ENCODE results near the gene HDLBP.

The HDLBP gene

GRCh38 chr2:241193271-241193670, 122.2 kb downstream of the HDLBP start:
- H3K4me3 ChIP-seq (ENCODE audit: low read depth, low read length): no peak overlapping the region
- no peak for TF ChIP-seq CTCF (IDR thresholded peaks at IDR 0.05; ENCODE audit: borderline replicate concordance, insufficient read depth, low read depth, low read length)

- H3K4me3 ChIP-seq (ENCODE audit: low read depth, low read length): no peak overlapping the region
- no peak for TF ChIP-seq CTCF (IDR thresholded peaks at IDR 0.05; ENCODE audit: borderline replicate concordance, insufficient read depth, low read depth, low read length)
Measured at GRCh38 chr2:241191081-241191480, 124.4 kb downstream of the HDLBP start.

- H3K4me3 ChIP-seq (ENCODE audit: low read depth, low read length): no peak overlapping the region
- 0 out of 2 replicates have a peak, but pooled peaks have one; percentile 12 for TF ChIP-seq CTCF (IDR thresholded peaks at IDR 0.05; ENCODE audit: borderline replicate concordance, insufficient read depth, low read depth, low read length)
Measured at GRCh38 chr2:241190291-241190981, 125.0 kb downstream of the HDLBP start.

GRCh38 chr2:241189856-241190201, 125.6 kb downstream of the HDLBP start:
- TF ChIP-seq CTCF (IDR thresholded peaks at IDR 0.05; ENCODE audit: borderline replicate concordance, insufficient read depth, low read depth, low read length): no peak
- no peak overlapping the region for H3K4me3 ChIP-seq (ENCODE audit: low read depth, low read length)

GRCh38 chr2:241189093-241189855, 126.2 kb downstream of the HDLBP start:
- no peak for TF ChIP-seq CTCF (IDR thresholded peaks at IDR 0.05; ENCODE audit: borderline replicate concordance, insufficient read depth, low read depth, low read length)
- H3K4me3 ChIP-seq (ENCODE audit: low read depth, low read length): no peak overlapping the region

GRCh38 chr2:241188361-241189092, 126.9 kb downstream of the HDLBP start, which contains the start of gene ANO7:
Gene ANO7, plus strand, starts transcription at chr2:241188677. Its CDS starts 1,387 bp downstream, at chr2:241190064.
- TF ChIP-seq CTCF (IDR thresholded peaks at IDR 0.05; ENCODE audit: borderline replicate concordance, insufficient read depth, low read depth, low read length): no peak
- H3K4me3 ChIP-seq (ENCODE audit: low read depth, low read length): no peak within 1 kb of the TSS
